ENCODE measurements around the gene HAVCR2. TPM values are rescaled to one million over a fixed set of nuclear protein-coding genes. Genes with fewer than 3 reads are reported as not detected.
A peak's percentile ranks its signal among the peaks of the same experiment; 100 is the strongest.

HAVCR2 gene
- 1 to 10 TPM; 6.3 to 6.6 TPM for total RNA-seq
- polyA plus RNA-seq, result 7.5 TPM

GRCh38 chr5:157108976-157109375, at the start of gene HAVCR2:
TSS of gene HAVCR2 (minus strand) at chr5:157109044. CDS start at chr5:157108983, 61 bp downstream.
- CTCF ChIA-PET, result interaction anchor here (1.1 kb wide), 1 partner anchor 23 kb away, joined by 6 read pairs; no protein-coding TSS in a partner anchor
- Histone ChIP-seq H3K36me3 (ENCODE audit: insufficient read depth, low read length) (no peaks in the 10 kb centered on the region), H3K4me3 (ENCODE audit: low read length) (peak within 1 kb of the TSS; percentile 62), H3K27me3 (ENCODE audit: insufficient read depth, low read length, poor library complexity, severe bottlenecking) (no peaks in the 10 kb centered on the region), H3K9me3 (ENCODE audit: low read length) (no peaks in the 10 kb centered on the region), H3K27ac (ENCODE audit: low read depth, low read length) (peak within 1 kb of the TSS; percentile 34), H3K4me1 (ENCODE audit: insufficient read depth, low read length) (peaks cover 23% of the 10 kb centered on the region)
- Mint-ChIP-seq H3K4me3 (peak within 1 kb of the TSS; percentile 53 to 83 (median 80)), H3K9me3 (no peaks in the 10 kb centered on the region), H3K27ac (peak within 1 kb of the TSS; percentile 59 to 96 (median 92)), H3K4me1 (peaks cover 29 to 40% (median 36%) of the 10 kb centered on the region in 3 donors), H3K27me3 (no peaks in the 10 kb centered on the region), H3K36me3 (peaks cover 0 to 2% (median 0%) of the 10 kb centered on the region in 3 donors)
- DNase-seq, result peak; percentile 6 to 58 (median 53)
- POLR2A ChIA-PET, result interaction anchor here (2.2 kb wide), 1 partner anchor 34 kb away, joined by 12 read pairs; the partner anchor contains the start of gene MED7

- H3K4me1 ChIP-seq (ENCODE audit: insufficient read depth, low read length), result peaks cover 66% of the 10 kb centered on the region
- H3K36me3 ChIP-seq (ENCODE audit: insufficient read depth, low read length), result no peaks in the 10 kb centered on the region
- Mint-ChIP-seq H3K9me3 (no peaks in the 10 kb centered on the region), H3K27me3 (no peaks in the 10 kb centered on the region), H3K27ac (peak overlapping the region in 5 of 8 donors; percentile 8 to 71 (median 52)), H3K4me1 (peaks cover 64 to 85% (median 83%) of the 10 kb centered on the region in 3 donors), H3K4me3 (peak overlapping the region in 1 of 7 donors; percentile 10), H3K36me3 (peaks cover 0 to 3% (median 0%) of the 10 kb centered on the region in 3 donors)
- H3K4me3 ChIP-seq (ENCODE audit: low read length), result no peak overlapping the region
- POLR2A ChIA-PET, result interaction anchor here (0.6 to 2.0 kb wide), 6 partner anchors 11 to 121 kb away, joined by 3 to 9 read pairs (median 4); partner anchors contain the start of gene MED7
- DNase-seq, result no peak
- no peaks in the 10 kb centered on the region for H3K27me3 ChIP-seq (ENCODE audit: insufficient read depth, low read length, poor library complexity, severe bottlenecking)
- H3K27ac ChIP-seq (ENCODE audit: low read depth, low read length), result no peak overlapping the region
- CTCF ChIA-PET, result interaction anchor here (0.9 to 1.5 kb wide), 5 partner anchors 8 to 46 kb away, joined by 3 to 6 read pairs (median 3); no protein-coding TSS in a partner anchor
- H3K9me3 ChIP-seq (ENCODE audit: low read length), result no peaks in the 10 kb centered on the region
These were observed 48.5 kb upstream of the HAVCR2 start for GRCh38 chr5:157157293-157157891.

GRCh38 chr5:157155297-157155696, 46.5 kb upstream of the HAVCR2 start:
- POLR2A ChIA-PET, result interaction anchor here (0.5 to 1.7 kb wide), 9 partner anchors 12 to 110 kb away, joined by 3 to 5 read pairs (median 4); partner anchors contain the start of gene MED7
- Histone ChIP-seq H3K27me3 (ENCODE audit: insufficient read depth, low read length, poor library complexity, severe bottlenecking) (no peaks in the 10 kb centered on the region), H3K9me3 (ENCODE audit: low read length) (no peaks in the 10 kb centered on the region), H3K36me3 (ENCODE audit: insufficient read depth, low read length) (no peaks in the 10 kb centered on the region), H3K4me1 (ENCODE audit: insufficient read depth, low read length) (peaks cover 72% of the 10 kb centered on the region), H3K4me3 (ENCODE audit: low read length) (peak overlapping the region; percentile 19), H3K27ac (ENCODE audit: low read depth, low read length) (no peak overlapping the region)
- peaks cover 0 to 3% (median 0%) of the 10 kb centered on the region in 3 donors for H3K36me3 Mint-ChIP-seq
- no peaks in the 10 kb centered on the region for H3K9me3 Mint-ChIP-seq
- CTCF ChIA-PET, result interaction anchor here (0.9 to 1.6 kb wide), 7 partner anchors 10 to 49 kb away, joined by 3 to 7 read pairs (median 4); partner anchors contain the start of gene ITK
- no peaks in the 10 kb centered on the region for H3K27me3 Mint-ChIP-seq
- H3K4me3 Mint-ChIP-seq, result peak overlapping the region; percentile 81 to 92 (median 84)
- no peak for DNase-seq
- H3K4me1 Mint-ChIP-seq, result peaks cover 58 to 78% (median 76%) of the 10 kb centered on the region in 3 donors
- peak overlapping the region; percentile 25 to 97 (median 93) for H3K27ac Mint-ChIP-seq

GRCh38 chr5:157150995-157151394, 42.2 kb upstream of the HAVCR2 start:
- peaks cover 53% of the 10 kb centered on the region for H3K4me1 ChIP-seq (ENCODE audit: insufficient read depth, low read length)
- H3K36me3 Mint-ChIP-seq, result peaks cover 0 to 3% (median 0%) of the 10 kb centered on the region in 3 donors

GRCh38 chr5:157148734-157149615, 40.1 kb upstream of the HAVCR2 start:
- H3K4me3 Mint-ChIP-seq, result peak overlapping the region in 3 of 7 donors; percentile 13 to 71 (median 25)

More at GRCh38 chr5:157150995-157151394, 42.2 kb upstream of the HAVCR2 start:
- Mint-ChIP-seq H3K9me3 (no peaks in the 10 kb centered on the region), H3K4me3 (no peak overlapping the region), H3K4me1 (peaks cover 44 to 57% (median 55%) of the 10 kb centered on the region in 3 donors), H3K27ac (peak overlapping the region in 5 of 8 donors; percentile 19 to 69 (median 30)), H3K27me3 (no peaks in the 10 kb centered on the region)
- Histone ChIP-seq H3K27me3 (ENCODE audit: insufficient read depth, low read length, poor library complexity, severe bottlenecking) (no peaks in the 10 kb centered on the region), H3K9me3 (ENCODE audit: low read length) (no peaks in the 10 kb centered on the region), H3K27ac (ENCODE audit: low read depth, low read length) (no peak overlapping the region), H3K36me3 (ENCODE audit: insufficient read depth, low read length) (no peaks in the 10 kb centered on the region), H3K4me3 (ENCODE audit: low read length) (no peak overlapping the region)
- ChIA-PET POLR2A (no interaction called here), CTCF (interaction anchor here (4.5 to 4.7 kb wide), 2 partner anchors 30 to 36 kb away, joined by 33 to 46 read pairs; partner anchors contain the start of gene ITK)
- no peak for DNase-seq

GRCh38 chr5:157143127-157143971, 34.5 kb upstream of the HAVCR2 start:
- Mint-ChIP-seq H3K27me3 (no peaks in the 10 kb centered on the region), H3K4me3 (peak overlapping the region; percentile 89 to 100 (median 97)), H3K4me1 (peaks cover 35 to 58% (median 54%) of the 10 kb centered on the region in 3 donors)

More at GRCh38 chr5:157148734-157149615, 40.1 kb upstream of the HAVCR2 start:
- CTCF ChIA-PET, result interaction anchor here (0.6 to 4.7 kb wide), 35 partner anchors 8 to 194 kb away, joined by 3 to 46 read pairs (median 6); partner anchors contain the start of gene ITK
- H3K27me3 Mint-ChIP-seq, result no peaks in the 10 kb centered on the region
- Histone ChIP-seq H3K4me3 (ENCODE audit: low read length) (no peak overlapping the region), H3K27me3 (ENCODE audit: insufficient read depth, low read length, poor library complexity, severe bottlenecking) (no peaks in the 10 kb centered on the region), H3K27ac (ENCODE audit: low read depth, low read length) (no peak overlapping the region), H3K36me3 (ENCODE audit: insufficient read depth, low read length) (no peaks in the 10 kb centered on the region), H3K9me3 (ENCODE audit: low read length) (no peaks in the 10 kb centered on the region), H3K4me1 (ENCODE audit: insufficient read depth, low read length) (peaks cover 34% of the 10 kb centered on the region)
- peak; percentile 68 to 86 (median 79) for DNase-seq
- POLR2A ChIA-PET, result interaction anchor here (0.6 to 2.0 kb wide), 11 partner anchors 18 to 108 kb away, joined by 3 to 9 read pairs (median 3); no protein-coding TSS in a partner anchor
- peaks cover 28 to 40% (median 40%) of the 10 kb centered on the region in 3 donors for H3K4me1 Mint-ChIP-seq
- H3K36me3 Mint-ChIP-seq, result no peaks in the 10 kb centered on the region
- H3K27ac Mint-ChIP-seq, result peak overlapping the region; percentile 37 to 94 (median 76)
- no peaks in the 10 kb centered on the region for H3K9me3 Mint-ChIP-seq

More at GRCh38 chr5:157143127-157143971, 34.5 kb upstream of the HAVCR2 start:
- Histone ChIP-seq H3K27ac (ENCODE audit: low read depth, low read length) (peak overlapping the region; percentile 92), H3K4me3 (ENCODE audit: low read length) (peak overlapping the region; percentile 84), H3K4me1 (ENCODE audit: insufficient read depth, low read length) (peaks cover 25% of the 10 kb centered on the region), H3K36me3 (ENCODE audit: insufficient read depth, low read length) (peaks cover 5% of the 10 kb centered on the region), H3K9me3 (ENCODE audit: low read length) (no peaks in the 10 kb centered on the region), H3K27me3 (ENCODE audit: insufficient read depth, low read length, poor library complexity, severe bottlenecking) (no peaks in the 10 kb centered on the region)
- H3K9me3 Mint-ChIP-seq, result no peaks in the 10 kb centered on the region
- peaks cover 0 to 29% (median 2%) of the 10 kb centered on the region in 3 donors for H3K36me3 Mint-ChIP-seq
- POLR2A ChIA-PET, result interaction anchor here (0.7 to 2.4 kb wide), 32 partner anchors 11 to 228 kb away, joined by 3 to 25 read pairs (median 4); partner anchors contain the start of genes CYFIP2, HAVCR2 and ITK
- DNase-seq, result peak in 3 of 5 donors; percentile 33 to 71 (median 47)
- peak overlapping the region; percentile 93 to 100 (median 98) for H3K27ac Mint-ChIP-seq
- CTCF ChIA-PET, result interaction anchor here (0.8 to 2.0 kb wide), 12 partner anchors 9 to 588 kb away, joined by 3 to 11 read pairs (median 3); partner anchors contain the start of gene THG1L
